ENCODE data around the gene POC1B. TPM values are rescaled to one million over a fixed set of nuclear protein-coding genes. Genes with fewer than 3 reads are reported as not detected.

The POC1B gene
- total and polyA plus RNA-seq, 5 donors from 2014 or later = 22.1 to 38.0 (median 33.0) TPM

- peaks cover 0 to 6% (median 4%) of the 10 kb centered on the region in 4 donors for H3K4me1 Mint-ChIP-seq
These were observed 104.6 kb downstream of the POC1B start for GRCh38 chr12:89421092-89421835.

GRCh38 chr12:89418228-89418910, 107.5 kb downstream of the POC1B start:
- Histone ChIP-seq H3K36me3 (ENCODE audit: control insufficient read depth, insufficient read depth, low read length) (peaks cover 4% of the 10 kb centered on the region), H3K4me1 (ENCODE audit: control insufficient read depth, insufficient read depth, low read length, poor library complexity, severe bottlenecking) (no peaks in the 10 kb centered on the region), H3K4me3 (ENCODE audit: low read depth, low read length) (no peak overlapping the region), H3K9me3 (ENCODE audit: control insufficient read depth in 2 of 2, low read length in 2 of 2) (no peaks in the 10 kb centered on the region), H3K27ac (ENCODE audit: insufficient read depth, low read length, poor library complexity, severe bottlenecking) (no peak overlapping the region), H3K27me3 (ENCODE audit: control insufficient read depth, insufficient read depth, low read length) (no peaks in the 10 kb centered on the region)
- Mint-ChIP-seq H3K9me3 (no peaks in the 10 kb centered on the region), H3K36me3 (peaks cover 29% of the 10 kb centered on the region), H3K27me3 (no peaks in the 10 kb centered on the region), H3K27ac (peak overlapping the region; percentile 32 to 78 (median 34)), H3K4me1 (peaks cover 0 to 7% (median 5%) of the 10 kb centered on the region in 4 donors), H3K4me3 (no peak overlapping the region)
- DNase-seq (no peak), ATAC-seq (ENCODE audit: low read depth in 2 of 2) (no peak)

More at GRCh38 chr12:89421092-89421835, 104.6 kb downstream of the POC1B start:
- Histone ChIP-seq H3K4me3 (ENCODE audit: low read depth, low read length) (no peak overlapping the region), H3K9me3 (ENCODE audit: control insufficient read depth in 2 of 2, low read length in 2 of 2) (no peaks in the 10 kb centered on the region), H3K27ac (ENCODE audit: insufficient read depth, low read length, poor library complexity, severe bottlenecking) (no peak overlapping the region), H3K27me3 (ENCODE audit: control insufficient read depth, insufficient read depth, low read length) (no peaks in the 10 kb centered on the region), H3K36me3 (ENCODE audit: control insufficient read depth, insufficient read depth, low read length) (peaks cover 4% of the 10 kb centered on the region), H3K4me1 (ENCODE audit: control insufficient read depth, insufficient read depth, low read length, poor library complexity, severe bottlenecking) (no peaks in the 10 kb centered on the region)
- Mint-ChIP-seq H3K27ac (no peak overlapping the region), H3K36me3 (peaks cover 45% of the 10 kb centered on the region), H3K9me3 (peaks cover 0 to 1% (median 0%) of the 10 kb centered on the region in 7 donors), H3K27me3 (no peaks in the 10 kb centered on the region), H3K4me3 (no peak overlapping the region)
- ATAC-seq (ENCODE audit: low read depth in 2 of 2) (no peak), DNase-seq (no peak)

GRCh38 chr12:89417246-89417977, 108.4 kb downstream of the POC1B start:
- H3K4me1 ChIP-seq (ENCODE audit: control insufficient read depth, insufficient read depth, low read length, poor library complexity, severe bottlenecking) = no peaks in the 10 kb centered on the region
- Mint-ChIP-seq H3K4me1 (peaks cover 0 to 7% (median 5%) of the 10 kb centered on the region in 4 donors), H3K36me3 (peaks cover 29% of the 10 kb centered on the region), H3K9me3 (no peaks in the 10 kb centered on the region), H3K4me3 (no peak overlapping the region), H3K27me3 (no peaks in the 10 kb centered on the region), H3K27ac (peak overlapping the region in 1 of 3 donors; percentile 34)
- no peak overlapping the region for H3K27ac ChIP-seq (ENCODE audit: insufficient read depth, low read length, poor library complexity, severe bottlenecking)
- H3K36me3 ChIP-seq (ENCODE audit: control insufficient read depth, insufficient read depth, low read length) = peaks cover 4% of the 10 kb centered on the region
- DNase-seq (no peak), ATAC-seq (ENCODE audit: low read depth in 2 of 2) (no peak)
- no peaks in the 10 kb centered on the region for H3K27me3 ChIP-seq (ENCODE audit: control insufficient read depth, insufficient read depth, low read length)
- no peak overlapping the region for H3K4me3 ChIP-seq (ENCODE audit: low read depth, low read length)
- no peaks in the 10 kb centered on the region for H3K9me3 ChIP-seq (ENCODE audit: control insufficient read depth in 2 of 2, low read length in 2 of 2)

GRCh38 chr12:89416049-89416792, 109.6 kb downstream of the POC1B start:
- H3K9me3 Mint-ChIP-seq = peaks cover 0 to 1% (median 0%) of the 10 kb centered on the region in 7 donors
- no peak for ATAC-seq (ENCODE audit: low read depth in 2 of 2)
- no peaks in the 10 kb centered on the region for H3K27me3 Mint-ChIP-seq
- H3K27ac Mint-ChIP-seq = peak overlapping the region in 1 of 3 donors; percentile 23
- Histone ChIP-seq H3K4me1 (ENCODE audit: control insufficient read depth, insufficient read depth, low read length, poor library complexity, severe bottlenecking) (no peaks in the 10 kb centered on the region), H3K36me3 (ENCODE audit: control insufficient read depth, insufficient read depth, low read length) (peaks cover 4% of the 10 kb centered on the region), H3K4me3 (ENCODE audit: low read depth, low read length) (no peak overlapping the region), H3K27me3 (ENCODE audit: control insufficient read depth, insufficient read depth, low read length) (no peaks in the 10 kb centered on the region), H3K27ac (ENCODE audit: insufficient read depth, low read length, poor library complexity, severe bottlenecking) (no peak overlapping the region), H3K9me3 (ENCODE audit: control insufficient read depth in 2 of 2, low read length in 2 of 2) (no peaks in the 10 kb centered on the region)
- peaks cover 22% of the 10 kb centered on the region for H3K36me3 Mint-ChIP-seq
- H3K4me1 Mint-ChIP-seq = peaks cover 0 to 7% (median 2%) of the 10 kb centered on the region in 4 donors
- H3K4me3 Mint-ChIP-seq = no peak overlapping the region
- no peak for DNase-seq

GRCh38 chr12:89414851-89415250, 111.0 kb downstream of the POC1B start:
- Histone ChIP-seq H3K27ac (ENCODE audit: insufficient read depth, low read length, poor library complexity, severe bottlenecking) (no peak overlapping the region), H3K4me1 (ENCODE audit: control insufficient read depth, insufficient read depth, low read length, poor library complexity, severe bottlenecking) (no peaks in the 10 kb centered on the region), H3K27me3 (ENCODE audit: control insufficient read depth, insufficient read depth, low read length) (no peaks in the 10 kb centered on the region), H3K36me3 (ENCODE audit: control insufficient read depth, insufficient read depth, low read length) (peaks cover 4% of the 10 kb centered on the region), H3K9me3 (ENCODE audit: control insufficient read depth in 2 of 2, low read length in 2 of 2) (no peaks in the 10 kb centered on the region), H3K4me3 (ENCODE audit: low read depth, low read length) (no peak overlapping the region)
- Mint-ChIP-seq H3K27ac (no peak overlapping the region), H3K4me3 (no peak overlapping the region), H3K9me3 (peaks cover 0 to 1% (median 0%) of the 10 kb centered on the region in 7 donors), H3K27me3 (no peaks in the 10 kb centered on the region), H3K36me3 (peaks cover 17% of the 10 kb centered on the region), H3K4me1 (peaks cover 0 to 7% (median under 1%) of the 10 kb centered on the region in 4 donors)
- DNase-seq (no peak), ATAC-seq (ENCODE audit: low read depth in 2 of 2) (no peak)

GRCh38 chr12:89414322-89414721, 111.5 kb downstream of the POC1B start:
- peaks cover 2% of the 10 kb centered on the region for H3K36me3 ChIP-seq (ENCODE audit: control insufficient read depth, insufficient read depth, low read length)
- H3K9me3 ChIP-seq (ENCODE audit: control insufficient read depth in 2 of 2, low read length in 2 of 2) = no peaks in the 10 kb centered on the region
- H3K27ac ChIP-seq (ENCODE audit: insufficient read depth, low read length, poor library complexity, severe bottlenecking) = no peak overlapping the region
- H3K27me3 Mint-ChIP-seq = no peaks in the 10 kb centered on the region
- ATAC-seq (ENCODE audit: low read depth in 2 of 2) (no peak), DNase-seq (no peak)
- H3K4me3 Mint-ChIP-seq = no peak overlapping the region
- no peak overlapping the region for H3K4me3 ChIP-seq (ENCODE audit: low read depth, low read length)
- H3K27me3 ChIP-seq (ENCODE audit: control insufficient read depth, insufficient read depth, low read length) = no peaks in the 10 kb centered on the region
- peaks cover 0 to 7% (median under 1%) of the 10 kb centered on the region in 4 donors for H3K4me1 Mint-ChIP-seq
- no peaks in the 10 kb centered on the region for H3K4me1 ChIP-seq (ENCODE audit: control insufficient read depth, insufficient read depth, low read length, poor library complexity, severe bottlenecking)
- peaks cover 0 to 1% (median 0%) of the 10 kb centered on the region in 7 donors for H3K9me3 Mint-ChIP-seq
- peaks cover 17% of the 10 kb centered on the region for H3K36me3 Mint-ChIP-seq
- no peak overlapping the region for H3K27ac Mint-ChIP-seq

- no peaks in the 10 kb centered on the region for H3K36me3 ChIP-seq (ENCODE audit: control insufficient read depth, insufficient read depth, low read length)
- H3K4me1 Mint-ChIP-seq = peaks cover 0 to 7% (median under 1%) of the 10 kb centered on the region in 4 donors
- peaks cover 0 to 3% (median 0%) of the 10 kb centered on the region in 7 donors for H3K9me3 Mint-ChIP-seq
- H3K4me3 Mint-ChIP-seq = peak overlapping the region in 1 of 4 donors; percentile 32
- no peak overlapping the region for H3K27ac ChIP-seq (ENCODE audit: insufficient read depth, low read length, poor library complexity, severe bottlenecking)
- H3K4me1 ChIP-seq (ENCODE audit: control insufficient read depth, insufficient read depth, low read length, poor library complexity, severe bottlenecking) = no peaks in the 10 kb centered on the region
- H3K27me3 ChIP-seq (ENCODE audit: control insufficient read depth, insufficient read depth, low read length) = no peaks in the 10 kb centered on the region
- peaks cover 12% of the 10 kb centered on the region for H3K36me3 Mint-ChIP-seq
- no peak overlapping the region for H3K27ac Mint-ChIP-seq
- no peak overlapping the region for H3K4me3 ChIP-seq (ENCODE audit: low read depth, low read length)
- no peaks in the 10 kb centered on the region for H3K9me3 ChIP-seq (ENCODE audit: control insufficient read depth in 2 of 2, low read length in 2 of 2)
- ATAC-seq (ENCODE audit: low read depth in 2 of 2) (no peak), DNase-seq (no peak)
- no peaks in the 10 kb centered on the region for H3K27me3 Mint-ChIP-seq
These were observed 112.6 kb downstream of the POC1B start for GRCh38 chr12:89413234-89413633.

All from CD4-positive, CD25-positive, alpha-beta regulatory T cell (primary cell).